Heart left ventricle (tissue), 13 donors: ENCODE measurements around the gene ADPRHL1.

Experiments used
- CTCF ChIP-seq, 12 donors: fragments of 200-600 bp; sonication (generic) in 4 of 12; IDR thresholded peaks; one replicate each; pipeline versions ENCODE4 v1.5.0 to v1.8.0; 2018 to 2022; ENCODE audit warnings: antibody characterized with exemption in 12 of 12, mild to moderate bottlenecking in 5 of 12
- POLR2A ChIP-seq, 2 donors: fragments of 450-650 bp; IDR thresholded peaks; one replicate each; pipeline ENCODE4 v1.6.1; 2017; ENCODE audit warnings: antibody characterized with exemption in 2 of 2, mild to moderate bottlenecking in 2 of 2, moderate library complexity in 2 of 2
- donor health status: ischemic (EF 13 %, LVEDD 7.1; RV severe dilation, severe dysfunction).
- donor health status: DM: no; HTN: yes; CAD: no.
- donor health status: DM: no; HTN: no; CAD: no.
- donor health status: ischemic (EF 25% LVEDD 6.9; RV normal size, moderate dysfunction).
- donor health status: ischemic (EF 25% LVEDD 5.7; RV mildly dilated, moderate dysfunction).
- donor health status: ischemic (EF 35%, LVEDD 5.7; RV mildly dilated, moderate dysfunction).
- donor health status: nonischemic (EF 11% LVEDD 7.7; RV severe dilation, severe dysfunction).
- donor health status: DM: yes; HTN: yes; CAD: no.
- donor health status: PGD.
- donor health status: ischemic (EF 29% LVEDD 5.4; RV normal size, mild dysfunction).
- donor health status: nonischemic (EF 23%, LVEDD 6.1; RV moderate dilation, normal function).

DNA sequence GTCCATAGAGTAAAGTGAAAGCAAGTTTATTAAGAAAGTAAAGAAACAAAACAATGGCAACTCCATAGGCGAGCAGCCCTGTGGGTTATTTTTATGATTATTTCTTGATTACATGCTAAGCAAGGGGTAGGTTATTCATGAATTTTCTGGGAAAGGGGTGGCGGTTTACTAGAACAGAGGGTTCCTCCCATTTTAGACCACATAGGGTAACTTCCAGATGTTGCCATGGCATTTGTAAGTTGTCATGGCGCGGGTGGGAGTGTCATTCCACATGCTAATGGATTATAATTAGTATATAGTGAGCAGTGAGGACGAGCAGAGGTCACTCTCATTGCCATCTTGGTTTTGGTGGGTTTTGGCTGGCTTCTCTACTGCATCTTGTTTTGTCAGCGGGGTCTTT, 45.6 kb upstream of the ADPRHL1 start:
- TF ChIP-seq CTCF (IDR thresholded peaks at IDR 0.05) = no peak
- no peak for TF ChIP-seq POLR2A (IDR thresholded peaks at IDR 0.05)
